HG02840 (cell line): Measurements from ENCODE around the gene HIVEP2.

Experiments used
- ATAC-seq: cut with Tn5 transposase; IDR thresholded peaks from one replicate; pipeline ENCODE4 v1.9.1; 2021; ENCODE audit warnings: mild to moderate bottlenecking, moderate library complexity, moderate number of reproducible peaks; ENCODE audit not compliant: unreplicated experiment, low FRiP score

The HIVEP2 gene

GRCh38 chr6:142848976-142849375 lies 96.0 kb downstream of the HIVEP2 start:
- ATAC-seq, result no peak

GRCh38 chr6:142848156-142848555 lies 96.8 kb downstream of the HIVEP2 start:
- no peak for ATAC-seq

- ATAC-seq, result no peak
Measured at GRCh38 chr6:142846883-142847287, 98.1 kb downstream of the HIVEP2 start.

DNA sequence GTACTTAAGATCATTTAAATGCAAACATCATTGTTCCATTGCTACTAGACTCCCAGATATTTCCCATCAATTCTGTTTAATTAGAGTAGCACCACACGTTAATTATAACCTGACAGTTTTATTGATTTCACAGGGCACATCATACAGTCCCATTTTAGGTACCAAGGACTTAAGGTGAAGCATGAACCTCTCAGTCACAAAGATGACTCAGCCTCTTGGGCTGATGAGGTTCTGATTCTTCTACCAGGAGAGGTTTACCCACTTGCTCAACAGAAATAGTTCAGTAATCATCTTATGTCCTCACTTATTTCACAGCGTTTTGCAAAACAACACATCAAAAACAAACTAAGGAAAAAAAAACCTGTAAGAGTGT lies 98.5 kb downstream of the HIVEP2 start:
- ATAC-seq, result no peak

DNA sequence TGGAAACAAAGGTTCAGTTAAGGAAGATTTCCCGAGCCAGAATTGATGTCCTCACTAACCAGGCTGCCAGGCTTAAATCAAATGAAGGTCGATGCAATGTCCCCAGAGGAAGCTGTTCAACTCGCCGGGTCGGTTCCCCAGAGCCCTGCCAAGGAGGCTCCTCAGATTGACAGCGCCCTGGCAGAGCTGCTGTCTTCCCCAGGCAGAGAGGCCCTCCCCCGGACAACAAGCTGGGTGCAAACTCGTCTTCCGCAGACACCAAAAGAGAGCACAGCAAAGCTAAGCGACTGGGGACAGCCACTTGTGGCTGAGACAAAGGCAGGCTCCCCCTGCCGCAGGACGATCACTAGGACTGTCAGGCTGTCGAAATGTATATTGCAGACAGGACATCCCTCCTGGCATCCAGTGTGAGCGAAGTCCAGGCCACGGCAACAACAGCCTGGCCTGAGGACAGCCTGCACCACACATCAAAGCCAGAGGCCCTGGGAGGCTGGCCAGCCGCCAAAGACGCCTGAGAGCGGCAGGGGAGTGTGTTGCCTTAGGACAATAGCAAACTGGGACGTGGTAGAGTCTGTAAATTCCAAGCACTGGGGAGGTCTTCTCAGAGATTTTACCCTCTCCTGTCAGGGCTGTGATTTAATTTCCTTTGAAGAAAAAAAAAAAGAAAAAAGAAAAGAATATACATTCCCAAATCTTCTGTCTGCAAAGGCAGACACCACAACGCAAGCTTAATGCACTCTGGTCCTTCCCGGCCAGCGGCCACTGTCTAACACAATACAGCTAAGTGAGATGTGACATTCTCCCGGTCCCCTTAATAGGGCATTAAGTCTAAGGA lies 99.1 kb downstream of the HIVEP2 start:
- no peak for ATAC-seq

DNA sequence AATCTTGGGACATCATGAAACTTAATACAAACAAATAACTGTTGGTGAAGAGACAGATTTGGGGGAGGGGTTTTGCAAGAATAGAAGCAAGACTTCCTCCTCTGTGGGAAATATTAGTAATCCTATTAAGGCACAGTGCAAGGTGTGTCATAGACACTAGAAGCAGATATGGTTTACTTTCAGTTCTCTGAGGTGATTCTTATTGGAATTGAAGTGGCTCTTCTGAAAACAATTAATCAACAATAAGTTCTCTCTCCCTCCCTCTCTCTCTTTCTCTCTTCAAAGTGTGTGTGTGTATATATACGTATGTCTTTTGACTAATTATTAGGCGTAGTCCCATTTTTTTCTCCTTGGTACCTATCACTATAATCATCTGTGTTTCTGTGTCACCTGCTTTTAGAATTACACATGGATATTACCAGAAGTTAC lies 99.8 kb downstream of the HIVEP2 start:
- peak; percentile 36 for ATAC-seq

DNA sequence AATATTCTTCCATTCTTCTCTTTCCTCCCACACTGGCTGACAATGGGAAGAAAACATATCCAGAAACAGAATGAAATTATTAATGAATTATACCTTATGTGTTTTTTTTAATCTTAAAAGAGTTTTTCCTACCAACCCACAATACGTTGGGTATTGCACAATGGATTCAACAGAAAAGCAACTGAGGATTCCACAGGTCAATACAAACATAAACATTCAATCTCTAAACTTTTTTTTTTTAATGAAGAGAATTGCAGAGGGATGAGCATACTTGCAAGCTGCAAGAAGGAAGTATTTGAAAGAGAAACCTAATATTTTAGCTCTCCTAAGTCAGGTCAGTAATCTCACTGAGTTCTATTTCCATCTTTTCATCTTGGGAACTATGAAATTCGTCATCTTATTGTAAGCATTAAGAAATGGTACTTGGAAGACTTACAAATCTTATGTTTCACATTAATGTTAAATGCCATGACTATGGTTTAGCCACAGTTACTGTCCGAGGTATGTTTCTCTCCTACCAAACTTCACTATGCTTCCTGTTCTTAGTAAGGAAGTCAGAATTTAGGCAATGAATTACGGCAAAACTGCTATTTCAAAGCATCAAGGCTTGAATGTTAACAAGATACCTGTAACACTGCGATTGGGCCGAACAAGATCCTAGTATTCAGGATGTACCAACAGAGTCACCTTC lies 100.8 kb downstream of the HIVEP2 start:
- no peak for ATAC-seq

- ATAC-seq, result no peak
Measured at GRCh38 chr6:142843361-142843760, 101.6 kb downstream of the HIVEP2 start.

DNA sequence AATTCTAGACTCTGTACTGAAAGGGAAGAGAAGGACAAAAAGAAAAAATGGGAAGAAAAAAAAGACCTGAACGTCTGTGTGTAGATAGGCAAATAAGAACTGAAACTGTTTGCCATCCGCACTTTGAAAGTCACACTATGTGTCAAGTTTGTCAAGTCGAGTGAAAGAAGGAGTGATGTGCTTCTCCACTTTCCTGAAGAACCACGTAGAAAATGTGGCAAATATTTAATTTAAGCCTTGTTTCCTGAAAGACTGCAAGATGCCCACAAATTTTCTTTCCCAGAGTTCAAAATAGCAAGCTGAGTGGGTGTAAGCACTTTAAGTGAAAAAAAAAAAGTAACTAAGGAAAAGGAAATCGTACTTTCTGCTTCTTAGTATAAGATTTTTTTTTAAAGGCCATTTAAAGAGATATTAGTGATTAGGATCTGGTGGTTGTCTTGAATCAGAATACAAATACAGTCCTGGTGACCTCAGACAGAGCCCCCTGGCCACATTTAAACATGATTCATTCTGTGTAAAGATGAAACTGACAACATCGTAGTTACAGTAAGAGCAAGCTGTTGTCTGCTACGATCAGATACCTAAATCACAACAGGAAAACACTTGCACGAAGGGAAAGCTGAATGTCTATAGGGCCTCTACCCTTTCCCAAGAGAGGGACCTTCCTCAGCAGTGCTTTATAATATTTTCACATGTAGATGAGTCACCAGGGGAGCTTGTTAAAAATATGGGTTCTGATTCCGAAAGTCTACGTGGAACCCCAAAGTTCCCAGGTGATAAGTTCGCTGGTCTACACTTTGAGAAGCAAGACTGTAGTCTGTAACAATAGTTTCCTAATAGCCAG lies 102.3 kb downstream of the HIVEP2 start:
- ATAC-seq, result peak; percentile 68

DNA sequence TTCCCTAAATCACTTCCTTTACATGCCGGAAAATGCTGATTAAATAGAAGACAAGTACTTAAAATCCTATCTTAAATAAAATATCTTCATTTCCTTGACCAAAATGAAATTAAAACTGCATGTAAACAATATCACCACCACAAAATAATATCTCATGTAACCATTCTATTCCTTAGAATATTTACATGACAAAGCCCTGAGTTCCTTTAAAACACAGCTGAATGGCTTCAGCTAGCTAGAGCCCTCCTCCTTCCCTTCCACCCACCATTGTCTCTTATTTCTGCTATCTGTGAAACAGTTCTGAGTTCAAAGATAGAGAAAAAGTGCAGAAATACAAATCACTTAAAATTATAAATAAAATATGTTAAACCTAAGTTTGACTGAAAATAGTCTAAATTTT lies 103.1 kb downstream of the HIVEP2 start:
- no peak for ATAC-seq

- ATAC-seq, result no peak
Measured at GRCh38 chr6:142839686-142840040, 105.3 kb downstream of the HIVEP2 start.

GRCh38 chr6:142838821-142839685 lies 105.9 kb downstream of the HIVEP2 start:
- no peak for ATAC-seq

GRCh38 chr6:142835787-142836535 lies 109.0 kb downstream of the HIVEP2 start:
- ATAC-seq, result no peak

DNA sequence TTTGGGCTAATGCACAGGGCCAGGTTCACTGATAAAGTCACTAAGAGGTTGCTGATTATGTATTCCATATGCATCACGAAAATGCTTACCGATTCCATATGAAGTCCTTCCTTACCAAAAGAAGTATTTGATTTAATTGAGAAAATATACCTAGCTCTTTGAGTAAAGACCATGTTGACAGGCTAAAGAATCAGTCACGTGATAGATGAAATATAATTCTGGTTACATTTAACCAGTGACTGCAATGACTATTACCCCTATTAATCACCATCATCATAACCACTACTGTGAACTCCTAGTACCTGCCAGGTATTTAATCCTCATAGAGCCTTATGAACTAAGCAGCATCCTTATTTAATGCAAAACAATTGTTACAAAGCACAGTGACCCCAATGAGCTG lies 110.1 kb downstream of the HIVEP2 start:
- ATAC-seq, result no peak

DNA sequence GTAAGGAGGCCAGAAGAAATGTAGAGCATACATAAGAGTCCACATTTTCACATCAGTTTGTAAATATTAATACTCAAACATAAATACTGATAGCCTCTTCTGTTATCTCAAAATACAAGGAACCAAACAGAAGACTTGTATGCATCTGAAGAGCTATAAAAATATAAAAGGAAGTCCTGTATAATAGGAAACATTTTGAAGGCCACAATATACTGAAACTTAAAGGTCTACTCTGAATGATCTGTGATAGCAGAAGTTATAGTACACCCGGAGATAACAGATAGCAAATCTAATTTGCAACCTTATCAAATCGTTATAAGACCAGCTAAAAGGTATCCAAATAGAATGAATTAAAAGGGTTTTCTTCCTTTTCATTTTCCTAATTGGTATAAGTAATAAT lies 111.2 kb downstream of the HIVEP2 start:
- ATAC-seq, result no peak

DNA sequence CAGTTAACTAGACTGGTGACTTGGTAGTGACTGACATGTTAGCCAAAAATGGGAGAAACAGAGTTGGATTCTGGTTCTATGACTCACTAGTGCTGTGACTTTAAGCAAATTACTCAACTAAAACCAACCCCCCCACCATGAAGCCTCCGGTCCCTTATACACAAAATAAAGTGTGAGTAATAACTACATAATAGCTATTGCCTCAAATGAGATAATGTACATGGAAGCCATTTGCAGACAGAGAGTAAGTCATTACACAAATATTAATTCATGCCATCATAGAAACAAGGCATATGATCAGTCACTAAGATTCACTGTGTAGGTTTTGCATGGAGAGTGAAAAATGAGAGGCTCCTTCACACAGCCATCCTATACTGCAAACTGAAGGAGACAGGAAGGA lies 111.9 kb downstream of the HIVEP2 start:
- ATAC-seq, result no peak

GRCh38 chr6:142830807-142831206 lies 114.2 kb downstream of the HIVEP2 start:
- ATAC-seq, result no peak

- ATAC-seq, result no peak
Measured at GRCh38 chr6:142830116-142830710, 114.8 kb downstream of the HIVEP2 start.

GRCh38 chr6:142829556-142829955 lies 115.4 kb downstream of the HIVEP2 start:
- no peak for ATAC-seq
